Measurements from ENCODE around the gene ASIC3.

The ASIC3 gene

DNA sequence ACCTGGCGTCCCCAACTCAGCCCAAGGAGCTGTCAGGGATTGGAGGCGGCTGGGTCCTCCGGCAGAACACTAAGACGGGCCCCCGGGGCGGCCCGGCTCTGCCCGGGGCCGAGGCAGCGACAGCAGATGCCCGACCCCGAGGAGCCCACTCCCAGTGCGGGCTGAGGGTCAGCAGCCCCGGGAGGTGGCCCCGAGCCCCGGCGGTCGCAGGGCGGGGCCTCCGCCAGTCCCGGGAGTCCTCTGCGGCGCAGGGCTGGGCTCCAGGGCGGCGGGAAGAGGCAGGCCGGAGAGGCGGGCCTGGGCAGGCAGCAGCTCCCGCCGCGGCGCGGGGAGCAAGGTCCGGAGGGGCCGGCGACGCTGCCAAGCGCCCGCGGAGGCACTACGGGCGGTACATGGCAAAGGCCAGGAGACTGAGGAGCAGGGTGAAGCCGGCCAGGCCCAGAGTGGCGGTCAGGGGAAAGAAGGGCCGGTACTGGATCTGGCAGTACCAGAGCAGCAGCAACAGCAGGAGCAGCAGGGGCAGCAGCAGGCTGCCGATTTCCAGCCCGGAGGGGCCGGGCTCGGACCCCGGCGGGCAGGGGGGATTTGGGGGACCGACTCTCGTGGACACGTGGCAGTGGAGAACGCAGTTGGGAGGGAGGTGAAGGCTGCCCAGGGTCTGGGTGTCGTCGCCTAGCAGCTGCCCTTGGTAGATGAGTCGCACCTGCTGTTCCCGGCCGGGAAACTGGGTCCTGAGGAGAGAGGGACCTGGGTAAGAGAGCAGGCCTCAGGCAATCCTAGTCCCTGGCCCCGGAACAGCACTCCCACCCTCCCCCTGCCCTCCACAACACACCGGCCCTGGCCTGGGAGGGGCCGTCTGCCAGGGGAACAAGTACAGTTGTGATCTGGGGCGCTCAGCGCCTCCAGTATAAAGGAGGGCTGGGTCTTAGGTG, 33.1 kb downstream of the ASIC3 start:
- H3K4me1 ChIP-seq (ENCODE audit: low read length): peaks cover 24% of the 10 kb centered on the region
- TF ChIP-seq EZH2phosphoT487 (IDR thresholded peaks at IDR 0.05; ENCODE audit: low read length): no peak
- no peak for TF ChIP-seq EZH2 (optimal IDR thresholded peaks at IDR 0.05; ENCODE audit: low read depth, low read length)
- TF ChIP-seq, protein P1, sequence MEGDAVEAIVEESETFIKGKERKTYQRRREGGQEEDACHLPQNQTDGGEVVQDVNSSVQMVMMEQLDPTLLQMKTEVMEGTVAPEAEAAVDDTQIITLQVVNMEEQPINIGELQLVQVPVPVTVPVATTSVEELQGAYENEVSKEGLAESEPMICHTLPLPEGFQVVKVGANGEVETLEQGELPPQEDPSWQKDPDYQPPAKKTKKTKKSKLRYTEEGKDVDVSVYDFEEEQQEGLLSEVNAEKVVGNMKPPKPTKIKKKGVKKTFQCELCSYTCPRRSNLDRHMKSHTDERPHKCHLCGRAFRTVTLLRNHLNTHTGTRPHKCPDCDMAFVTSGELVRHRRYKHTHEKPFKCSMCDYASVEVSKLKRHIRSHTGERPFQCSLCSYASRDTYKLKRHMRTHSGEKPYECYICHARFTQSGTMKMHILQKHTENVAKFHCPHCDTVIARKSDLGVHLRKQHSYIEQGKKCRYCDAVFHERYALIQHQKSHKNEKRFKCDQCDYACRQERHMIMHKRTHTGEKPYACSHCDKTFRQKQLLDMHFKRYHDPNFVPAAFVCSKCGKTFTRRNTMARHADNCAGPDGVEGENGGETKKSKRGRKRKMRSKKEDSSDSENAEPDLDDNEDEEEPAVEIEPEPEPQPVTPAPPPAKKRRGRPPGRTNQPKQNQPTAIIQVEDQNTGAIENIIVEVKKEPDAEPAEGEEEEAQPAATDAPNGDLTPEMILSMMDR (IDR thresholded peaks at IDR 0.05; ENCODE audit: low read length): no peak
- peak overlapping the region; percentile 84 for H3K4me2 ChIP-seq (ENCODE audit: low read depth, low read length)
- 0 out of 2 replicates have a peak, but pooled peaks cover 3% of the 10 kb centered on the region for H3K36me3 ChIP-seq (replicated peaks; ENCODE audit: insufficient read depth, low read length)
- DNase-seq: no peak
- no peaks in the 10 kb centered on the region for H4K20me1 ChIP-seq (ENCODE audit: insufficient read depth, low read length)
- H3K4me3 ChIP-seq (ENCODE audit: low read length): peak overlapping the region; percentile 84
- peaks cover 18% of the 10 kb centered on the region; the same call in 1 of the 2 replicates for H3F3A ChIP-seq (ENCODE audit: insufficient read depth, low read length)
- peaks cover 52% of the 10 kb centered on the region for H3K79me2 ChIP-seq (ENCODE audit: low read length)
- H3K9me3 ChIP-seq (replicated peaks; ENCODE audit: insufficient read depth, low read length): no peaks in the 10 kb centered on the region
- H2AFZ ChIP-seq (ENCODE audit: low read length): 0 out of 2 replicates have a peak overlapping the region, but pooled peaks have one; percentile 13
- H3K9me2 ChIP-seq (replicated peaks; ENCODE audit: insufficient read depth, low read length): no peaks in the 10 kb centered on the region
- peak overlapping the region; percentile 38; the same call in 1 of the 2 replicates for H3K27ac ChIP-seq (ENCODE audit: low read length)
- H3K9ac ChIP-seq (ENCODE audit: low read length): peak overlapping the region; percentile 92; the same call in 1 of the 2 replicates
- no peaks in the 10 kb centered on the region for H3K27me3 ChIP-seq (replicated peaks; ENCODE audit: insufficient read depth, low read length)

DNA sequence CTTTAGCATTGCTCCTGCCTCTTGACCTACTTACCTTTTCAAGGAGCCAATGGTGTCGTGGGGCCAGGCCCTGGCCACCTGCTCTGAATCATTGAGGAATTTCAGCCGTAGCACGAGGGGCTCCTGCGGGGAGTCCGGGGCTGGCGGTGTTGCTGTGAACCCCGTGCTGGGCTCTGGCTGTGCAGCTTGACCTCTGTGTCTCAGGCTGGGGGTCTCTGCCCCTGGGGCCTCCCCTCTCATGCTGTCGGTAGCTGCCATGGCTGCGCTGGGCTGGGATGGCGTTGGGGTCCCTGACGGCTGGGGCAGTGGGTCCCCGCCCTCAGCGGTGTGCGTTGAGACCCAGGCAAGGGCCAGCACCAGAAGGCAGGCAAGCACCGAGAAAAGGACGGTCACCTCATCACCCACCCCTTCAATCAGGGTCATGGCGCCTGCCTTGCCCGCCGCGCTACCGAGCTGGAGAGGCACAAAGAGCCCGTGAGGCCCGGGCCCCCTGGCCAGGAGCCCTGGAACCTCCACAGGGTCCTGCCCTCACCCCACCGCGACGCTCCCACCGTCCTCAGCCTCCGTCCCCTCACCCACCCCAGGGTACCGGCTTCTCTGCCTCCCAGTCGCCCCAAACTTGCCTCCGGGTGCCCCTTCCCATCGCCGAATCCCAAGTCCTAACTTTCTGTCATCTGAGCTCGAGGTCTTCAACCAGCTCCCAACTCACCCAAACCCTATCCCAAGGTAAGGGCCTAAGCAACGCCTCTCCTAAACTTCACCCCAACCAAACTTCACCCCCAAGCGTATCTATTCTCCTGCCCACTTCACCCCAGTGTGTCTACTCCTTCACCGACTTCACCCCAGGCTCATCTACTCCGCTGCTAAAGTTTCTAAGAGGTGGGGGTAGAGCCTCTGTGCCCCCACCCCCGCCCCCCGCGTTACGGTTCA, 34.1 kb downstream of the ASIC3 start:
- no peaks in the 10 kb centered on the region for H4K20me1 ChIP-seq (ENCODE audit: insufficient read depth, low read length)
- peak overlapping the region; percentile 89 for H2AFZ ChIP-seq (ENCODE audit: low read length)
- H3K4me2 ChIP-seq (ENCODE audit: low read depth, low read length): peak overlapping the region; percentile 84
- no peaks in the 10 kb centered on the region for H3K36me3 ChIP-seq (replicated peaks; ENCODE audit: insufficient read depth, low read length)
- H3K9ac ChIP-seq (ENCODE audit: low read length): peak overlapping the region; percentile 83
- peak overlapping the region; percentile 81 for H3K4me3 ChIP-seq (ENCODE audit: low read length)
- H3K4me1 ChIP-seq (ENCODE audit: low read length): peaks cover 24% of the 10 kb centered on the region
- peaks cover 18% of the 10 kb centered on the region; the same call in 1 of the 2 replicates for H3F3A ChIP-seq (ENCODE audit: insufficient read depth, low read length)
- H3K27me3 ChIP-seq (replicated peaks; ENCODE audit: insufficient read depth, low read length): no peaks in the 10 kb centered on the region
- no peaks in the 10 kb centered on the region for H3K9me2 ChIP-seq (replicated peaks; ENCODE audit: insufficient read depth, low read length)
- TF ChIP-seq, protein P1 (IDR thresholded peaks at IDR 0.05; ENCODE audit: low read length): no peak
- TF ChIP-seq EZH2 (optimal IDR thresholded peaks at IDR 0.05; ENCODE audit: low read depth, low read length) (no peak), EZH2phosphoT487 (IDR thresholded peaks at IDR 0.05; ENCODE audit: low read length) (no peak)
- peaks cover 59% of the 10 kb centered on the region for H3K79me2 ChIP-seq (ENCODE audit: low read length)
- H3K27ac ChIP-seq (ENCODE audit: low read length): peak overlapping the region; percentile 30; the same call in 1 of the 2 replicates
- H3K9me3 ChIP-seq (replicated peaks; ENCODE audit: insufficient read depth, low read length): no peaks in the 10 kb centered on the region
- no peak for DNase-seq

DNA sequence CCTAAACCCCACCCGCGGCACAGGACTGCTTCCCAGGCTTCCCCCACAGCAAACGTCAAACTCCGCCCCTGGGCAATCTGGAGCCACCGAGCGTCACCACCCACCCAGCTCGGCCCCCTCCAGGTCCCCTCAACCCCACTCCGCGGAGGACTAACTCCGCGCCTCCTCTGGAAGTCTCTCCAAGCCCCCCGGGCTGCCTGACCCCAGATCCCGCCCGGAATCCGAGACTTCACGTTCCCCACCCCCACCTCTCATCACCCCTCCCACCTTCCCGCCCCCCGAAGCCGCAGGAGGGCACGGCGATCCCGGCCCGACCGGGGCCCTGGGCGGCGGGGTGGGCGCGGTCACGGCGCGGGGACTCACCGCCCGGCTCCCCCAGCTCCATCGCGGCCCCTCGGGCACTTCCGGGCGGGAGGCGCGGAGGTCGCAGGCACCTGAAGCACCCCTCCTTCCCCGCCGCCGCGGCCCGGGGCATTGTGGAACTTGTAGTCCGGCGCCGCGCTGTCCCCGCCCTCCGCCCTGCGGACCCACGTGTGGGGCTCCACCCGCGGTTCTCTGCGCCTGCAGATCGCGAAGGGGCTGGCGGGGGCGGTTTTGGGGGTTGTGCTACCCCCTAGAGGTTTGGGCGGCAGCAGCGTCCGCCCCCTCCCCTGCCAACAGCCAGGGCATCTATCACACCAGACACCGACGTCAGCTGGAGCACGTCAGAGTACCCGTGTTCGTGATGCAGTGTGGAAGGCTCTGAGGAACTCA, 34.9 kb downstream of the ASIC3 start, which contains the start of gene TMUB1:
Gene TMUB1, minus strand, starts transcription at position 423 of the 753 bp plus-strand sequence. CDS start 930 bp downstream, outside the sequence.
- Histone ChIP-seq H3K9me2 (replicated peaks; ENCODE audit: insufficient read depth, low read length) (no peaks in the 10 kb centered on the region), H3K9ac (ENCODE audit: low read length) (peak within 1 kb of the TSS; percentile 83), H3F3A (ENCODE audit: insufficient read depth, low read length) (peaks cover 23% of the 10 kb centered on the region), H3K27me3 (replicated peaks; ENCODE audit: insufficient read depth, low read length) (no peaks in the 10 kb centered on the region), H3K4me1 (ENCODE audit: low read length) (peaks cover 27% of the 10 kb centered on the region), H3K4me2 (ENCODE audit: low read depth, low read length) (peak within 1 kb of the TSS; percentile 84), H3K9me3 (replicated peaks; ENCODE audit: insufficient read depth, low read length) (no peaks in the 10 kb centered on the region), H4K20me1 (ENCODE audit: insufficient read depth, low read length) (no peaks in the 10 kb centered on the region), H3K79me2 (ENCODE audit: low read length) (peaks cover 62% of the 10 kb centered on the region), H3K27ac (ENCODE audit: low read length) (peak within 1 kb of the TSS; percentile 30; the same call in 1 of the 2 replicates), H2AFZ (ENCODE audit: low read length) (peak within 1 kb of the TSS; percentile 89), H3K4me3 (ENCODE audit: low read length) (peak within 1 kb of the TSS; percentile 81), H3K36me3 (replicated peaks; ENCODE audit: insufficient read depth, low read length) (no peaks in the 10 kb centered on the region)
- TF ChIP-seq, protein P1 (IDR thresholded peaks at IDR 0.05; ENCODE audit: low read length): no peak
- TF ChIP-seq EZH2phosphoT487 (IDR thresholded peaks at IDR 0.05; ENCODE audit: low read length) (no peak), EZH2 (optimal IDR thresholded peaks at IDR 0.05; ENCODE audit: low read depth, low read length) (no peak)
- peak; percentile 79 for DNase-seq

Measured in MM.1S (cell line).